ENCODE measurements around the gene CMC1. TPM values are rescaled to one million over a fixed set of nuclear protein-coding genes. Genes with fewer than 3 reads are reported as not detected.
"Not testable (repeated sequence)": the region's sequence is repeated elsewhere in the genome, so short reads cannot be mapped to it uniquely, and the experiment has no call there.

CMC1 gene
- 9.6 and 11.8 TPM in 2 replicates for total RNA-seq (2012; rRNA removed)

GRCh38 chr3:28241221-28242160 lies at the start of gene CMC1:
CMC1 (plus strand) TSS chr3:28241619; CDS start chr3:28241794, 175 bp downstream.
- Histone ChIP-seq H3K36me3 (ENCODE audit: insufficient read depth, low read length) (no peaks in the 10 kb centered on the region), H3K4me3 (ENCODE audit: low read length) (peak within 1 kb of the TSS; percentile 94), H3K9ac (ENCODE audit: low read depth, low read length) (peak within 1 kb of the TSS; percentile 97), H3K4me2 (ENCODE audit: low read length) (peak within 1 kb of the TSS; percentile 89), H3K27me3 (ENCODE audit: control insufficient read depth, insufficient read depth, low read length) (no peaks in the 10 kb centered on the region), H3K4me1 (ENCODE audit: control insufficient read depth, insufficient read depth, low read length) (peaks cover 15% of the 10 kb centered on the region), H3K9me3 (replicated peaks; ENCODE audit: low read length) (no peaks in the 10 kb centered on the region)

- Histone ChIP-seq H3K4me3 (ENCODE audit: low read length) (no peak overlapping the region), H3K9ac (ENCODE audit: low read depth, low read length) (no peak overlapping the region), H3K27me3 (ENCODE audit: control insufficient read depth, insufficient read depth, low read length) (no peaks in the 10 kb centered on the region), H3K36me3 (ENCODE audit: insufficient read depth, low read length) (no peaks in the 10 kb centered on the region), H3K9me3 (replicated peaks; ENCODE audit: low read length) (no peaks in the 10 kb centered on the region), H3K4me2 (ENCODE audit: low read length) (no peak overlapping the region), H3K4me1 (ENCODE audit: control insufficient read depth, insufficient read depth, low read length) (no peaks in the 10 kb centered on the region)
Measured at GRCh38 chr3:28198161-28198560, 43.3 kb upstream of the CMC1 start.

GRCh38 chr3:28198974-28199373 lies 42.4 kb upstream of the CMC1 start:
- no peak overlapping the region for H3K4me3 ChIP-seq (ENCODE audit: low read length)
- H3K4me2 ChIP-seq (ENCODE audit: low read length): no peak overlapping the region
- no peaks in the 10 kb centered on the region for H3K36me3 ChIP-seq (ENCODE audit: insufficient read depth, low read length)
- no peak overlapping the region for H3K9ac ChIP-seq (ENCODE audit: low read depth, low read length)
- H3K9me3 ChIP-seq (replicated peaks; ENCODE audit: low read length): no peaks in the 10 kb centered on the region
- H3K4me1 ChIP-seq (ENCODE audit: control insufficient read depth, insufficient read depth, low read length): no peaks in the 10 kb centered on the region
- no peaks in the 10 kb centered on the region for H3K27me3 ChIP-seq (ENCODE audit: control insufficient read depth, insufficient read depth, low read length)

- not testable (repeated sequence) for H3K27me3 ChIP-seq (ENCODE audit: control insufficient read depth, insufficient read depth, low read length); H3K4me3 ChIP-seq (ENCODE audit: low read length); H3K9ac ChIP-seq (ENCODE audit: low read depth, low read length); H3K36me3 ChIP-seq (ENCODE audit: insufficient read depth, low read length); H3K4me1 ChIP-seq (ENCODE audit: control insufficient read depth, insufficient read depth, low read length); H3K9me3 ChIP-seq (replicated peaks; ENCODE audit: low read length); H3K4me2 ChIP-seq (ENCODE audit: low read length)
Measured at GRCh38 chr3:28199643-28200042, 41.8 kb upstream of the CMC1 start.

- not testable (repeated sequence) for H3K36me3 ChIP-seq (ENCODE audit: insufficient read depth, low read length); H3K4me3 ChIP-seq (ENCODE audit: low read length); H3K4me2 ChIP-seq (ENCODE audit: low read length); H3K4me1 ChIP-seq (ENCODE audit: control insufficient read depth, insufficient read depth, low read length); H3K9ac ChIP-seq (ENCODE audit: low read depth, low read length); H3K9me3 ChIP-seq (replicated peaks; ENCODE audit: low read length); H3K27me3 ChIP-seq (ENCODE audit: control insufficient read depth, insufficient read depth, low read length)
Measured at GRCh38 chr3:28200366-28200848, 41.0 kb upstream of the CMC1 start.

- Histone ChIP-seq H3K9me3 (replicated peaks; ENCODE audit: low read length) (no peaks in the 10 kb centered on the region), H3K4me3 (ENCODE audit: low read length) (no peak overlapping the region), H3K4me2 (ENCODE audit: low read length) (no peak overlapping the region), H3K36me3 (ENCODE audit: insufficient read depth, low read length) (no peaks in the 10 kb centered on the region), H3K27me3 (ENCODE audit: control insufficient read depth, insufficient read depth, low read length) (no peaks in the 10 kb centered on the region), H3K9ac (ENCODE audit: low read depth, low read length) (no peak overlapping the region), H3K4me1 (ENCODE audit: control insufficient read depth, insufficient read depth, low read length) (no peaks in the 10 kb centered on the region)
Measured at GRCh38 chr3:28206479-28206878, 34.9 kb upstream of the CMC1 start.

GRCh38 chr3:28207000-28207733 lies 34.3 kb upstream of the CMC1 start:
- Histone ChIP-seq H3K9ac (ENCODE audit: low read depth, low read length) (no peak overlapping the region), H3K27me3 (ENCODE audit: control insufficient read depth, insufficient read depth, low read length) (no peaks in the 10 kb centered on the region), H3K4me2 (ENCODE audit: low read length) (no peak overlapping the region), H3K9me3 (replicated peaks; ENCODE audit: low read length) (no peaks in the 10 kb centered on the region), H3K36me3 (ENCODE audit: insufficient read depth, low read length) (no peaks in the 10 kb centered on the region), H3K4me1 (ENCODE audit: control insufficient read depth, insufficient read depth, low read length) (no peaks in the 10 kb centered on the region), H3K4me3 (ENCODE audit: low read length) (no peak overlapping the region)

GRCh38 chr3:28210968-28211713 lies 30.3 kb upstream of the CMC1 start:
- Histone ChIP-seq H3K9me3 (replicated peaks; ENCODE audit: low read length) (no peaks in the 10 kb centered on the region), H3K36me3 (ENCODE audit: insufficient read depth, low read length) (no peaks in the 10 kb centered on the region), H3K27me3 (ENCODE audit: control insufficient read depth, insufficient read depth, low read length) (no peaks in the 10 kb centered on the region), H3K4me1 (ENCODE audit: control insufficient read depth, insufficient read depth, low read length) (no peaks in the 10 kb centered on the region), H3K4me2 (ENCODE audit: low read length) (no peak overlapping the region), H3K9ac (ENCODE audit: low read depth, low read length) (no peak overlapping the region), H3K4me3 (ENCODE audit: low read length) (no peak overlapping the region)

GRCh38 chr3:28212681-28213080 lies 28.7 kb upstream of the CMC1 start:
- H3K4me1 ChIP-seq (ENCODE audit: control insufficient read depth, insufficient read depth, low read length): no peaks in the 10 kb centered on the region
- no peaks in the 10 kb centered on the region for H3K36me3 ChIP-seq (ENCODE audit: insufficient read depth, low read length)
- no peaks in the 10 kb centered on the region for H3K9me3 ChIP-seq (replicated peaks; ENCODE audit: low read length)
- no peaks in the 10 kb centered on the region for H3K27me3 ChIP-seq (ENCODE audit: control insufficient read depth, insufficient read depth, low read length)
- no peak overlapping the region for H3K4me3 ChIP-seq (ENCODE audit: low read length)
- H3K4me2 ChIP-seq (ENCODE audit: low read length): no peak overlapping the region
- H3K9ac ChIP-seq (ENCODE audit: low read depth, low read length): no peak overlapping the region

GRCh38 chr3:28215407-28215806 lies 26.0 kb upstream of the CMC1 start:
- H3K9ac ChIP-seq (ENCODE audit: low read depth, low read length): no peak overlapping the region

More at GRCh38 chr3:28215407-28215806, 26.0 kb upstream of the CMC1 start:
- Histone ChIP-seq H3K4me2 (ENCODE audit: low read length) (no peak overlapping the region), H3K4me1 (ENCODE audit: control insufficient read depth, insufficient read depth, low read length) (no peaks in the 10 kb centered on the region), H3K9me3 (replicated peaks; ENCODE audit: low read length) (no peaks in the 10 kb centered on the region), H3K27me3 (ENCODE audit: control insufficient read depth, insufficient read depth, low read length) (no peaks in the 10 kb centered on the region), H3K36me3 (ENCODE audit: insufficient read depth, low read length) (no peaks in the 10 kb centered on the region), H3K4me3 (ENCODE audit: low read length) (no peak overlapping the region)

Measured in skeletal muscle satellite cell (primary cell).